Pancreas (tissue), 10 donors: ENCODE measurements around the gene CHMP2A. TPM values are rescaled to one million over a fixed set of nuclear protein-coding genes. Genes with fewer than 3 reads are reported as not detected.
A peak's percentile ranks its signal among the peaks of the same experiment; 100 is the strongest.

ENCODE experiments used
- ATAC-seq, 4 donors: fragments of 200-7000 bp; cut with Tn5 transposase; one replicate each; pipeline versions ENCODE4 v1.8.0 to v1.9.1; 2020; ENCODE audit warnings: mild to moderate bottlenecking in 4 of 4, moderate library complexity in 4 of 4
- DNase-seq, 6 donors: peaks; one replicate each; pipeline ENCODE4 v3.0.0-alpha.2; 2020
- FAIRE-seq: peaks from 2 replicates; lab custom pipeline; 2012; peaks lifted over from hg19 to GRCh38; lab: Jason Lieb, UNC
- H3K27ac ChIP-seq, 4 donors: fragments of 200-600 bp; sonication (generic); 1 replicate in 3 of 4; 2 replicates in 1 of 4; pipeline versions ENCODE4 v1.5.0 to v1.8.0; 2020
- H3K27me3 ChIP-seq, 4 donors: fragments of 200-600 bp; one replicate each; pipeline ENCODE4 v1.8.0; 2021
- H3K36me3 ChIP-seq, 3 donors: fragments of 200-600 bp; sonication (generic) in 1 of 3; one replicate each; pipeline versions ENCODE4 v1.5.0 to v1.8.0; 2020 to 2021
- H3K4me1 ChIP-seq, 3 donors: fragments of 200-600 bp; one replicate each; pipeline ENCODE4 v1.8.0; 2021
- H3K4me3 ChIP-seq, 4 donors: fragments of 200-600 bp; sonication (generic) in 2 of 4; one replicate each; pipeline versions ENCODE4 v1.5.0 to v1.8.0; 2020 to 2021
- H3K9me3 ChIP-seq, 4 donors: fragments of 200-600 bp; one replicate each; pipeline ENCODE4 v1.8.0; 2021
- WGBS, 2 donors: extraction: QIAGEN DNeasy Blood & Tissue Kit; methylation state at CpG; one replicate each; pipeline ENCODE4 v1.1.7; 2013; 5-methylcytosine and 5-hydroxymethylcytosine counted together
- intact Hi-C, 3 donors: fragments of 100-400 bp; cut with DNase I; formaldehyde crosslinking; loops; one replicate each; pipeline versions ENCODE4 v1.11.1 to v1.14.2; 2022
- polyA plus RNA-seq, 2 donors: library from polyadenylated mRNA; stranded (reverse); fragments of 200-250 nt; gene quantifications; one replicate each; pipeline ENCODE4 v1.2.3, GENCODE V29; 2013
- total RNA-seq, 6 donors: library from RNA; stranded (reverse); fragmentation: NEBNext Ultra II Directional in 4 of 6; extraction: Animal tissue kit (Norgen Biotek cat#: 25700) in 4 of 6; gene quantifications; one replicate each; pipeline versions ENCODE4 v1.2.1 to v1.2.4, GENCODE V29; 2021 to 2023
- TF ChIP-seq, protein P1 (sequence below), 4 donors: fragments of 200-600 bp; sonication (generic) in 3 of 4; IDR thresholded peaks; one replicate each; pipeline versions ENCODE4 v1.5.0 to v1.8.0; 2021; ENCODE audit warnings: antibody characterized with exemption in 4 of 4
- donor health status: healthy with polysubstance abuse.
- donor health status: DM: no; HTN: no; CAD: no; lungs with moderate emphysema.
- donor health status: DM: no; HTN: no; CAD: no.
- donor health status: control.
- donor health status: control.
- donor health status: Bipolar disorder and iron deficiency.
- donor health status: DM: yes; HTN: yes; CAD: no.
- donor health status: DM: no; HTN: no; CAD: no.
- donor health status: DM: no; HTN: no; CAD: no.
- donor health status: DM: yes; HTN: yes; CAD: no.

CHMP2A gene
- total and polyA plus RNA-seq, 8 donors = 45.8 to 118 (median 60.0) TPM

DNA sequence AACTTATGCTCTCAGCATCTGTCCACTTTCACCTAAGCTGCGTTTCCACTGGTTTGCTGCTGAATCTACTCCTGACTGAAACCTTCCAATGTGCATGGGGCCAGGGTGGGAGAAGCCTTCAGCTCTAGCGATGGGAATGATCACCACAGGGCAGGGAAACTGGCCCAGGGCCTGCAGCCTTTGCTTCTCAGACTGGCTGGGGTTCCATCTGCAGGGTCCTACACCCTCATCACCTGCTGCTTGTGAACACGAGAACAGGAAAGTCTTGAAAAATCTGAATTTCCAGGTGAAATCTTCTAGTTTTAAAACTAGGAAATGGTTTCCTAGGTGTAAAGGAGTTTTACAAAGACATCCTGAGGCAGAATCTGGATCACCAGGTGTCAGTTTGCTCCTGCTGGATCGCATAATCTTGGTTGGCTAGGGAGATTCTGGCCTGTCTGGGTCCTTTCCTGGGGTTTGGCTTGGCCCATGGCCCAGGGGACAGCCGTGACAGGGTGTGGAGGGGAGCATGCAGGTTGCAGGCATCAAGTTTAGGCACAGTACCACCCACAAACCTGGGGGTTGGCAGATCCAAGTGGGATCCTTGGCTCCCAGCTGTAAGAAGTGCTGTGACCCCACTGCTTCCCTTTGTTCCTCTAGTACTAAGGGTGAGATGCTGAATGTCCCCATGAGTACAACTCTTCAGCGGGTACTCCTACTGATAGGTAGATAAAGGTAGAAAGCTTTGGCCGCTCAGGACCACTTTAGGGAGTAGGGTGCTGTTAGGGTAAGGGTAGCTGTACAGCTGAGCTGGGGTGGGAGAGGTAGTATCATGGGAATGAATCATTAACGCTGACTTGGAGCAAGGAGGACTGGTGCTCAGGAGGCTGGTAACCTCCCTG, 5.3 kb upstream of the CHMP2A start:
- TF ChIP-seq, protein P1, sequence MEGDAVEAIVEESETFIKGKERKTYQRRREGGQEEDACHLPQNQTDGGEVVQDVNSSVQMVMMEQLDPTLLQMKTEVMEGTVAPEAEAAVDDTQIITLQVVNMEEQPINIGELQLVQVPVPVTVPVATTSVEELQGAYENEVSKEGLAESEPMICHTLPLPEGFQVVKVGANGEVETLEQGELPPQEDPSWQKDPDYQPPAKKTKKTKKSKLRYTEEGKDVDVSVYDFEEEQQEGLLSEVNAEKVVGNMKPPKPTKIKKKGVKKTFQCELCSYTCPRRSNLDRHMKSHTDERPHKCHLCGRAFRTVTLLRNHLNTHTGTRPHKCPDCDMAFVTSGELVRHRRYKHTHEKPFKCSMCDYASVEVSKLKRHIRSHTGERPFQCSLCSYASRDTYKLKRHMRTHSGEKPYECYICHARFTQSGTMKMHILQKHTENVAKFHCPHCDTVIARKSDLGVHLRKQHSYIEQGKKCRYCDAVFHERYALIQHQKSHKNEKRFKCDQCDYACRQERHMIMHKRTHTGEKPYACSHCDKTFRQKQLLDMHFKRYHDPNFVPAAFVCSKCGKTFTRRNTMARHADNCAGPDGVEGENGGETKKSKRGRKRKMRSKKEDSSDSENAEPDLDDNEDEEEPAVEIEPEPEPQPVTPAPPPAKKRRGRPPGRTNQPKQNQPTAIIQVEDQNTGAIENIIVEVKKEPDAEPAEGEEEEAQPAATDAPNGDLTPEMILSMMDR (IDR thresholded peaks at IDR 0.05) = no peak
- Histone ChIP-seq H3K27ac (peak overlapping the region; percentile 98 to 100 (median 98)), H3K27me3 (no peaks in the 10 kb centered on the region), H3K4me1 (peaks cover 25 to 36% (median 26%) of the 10 kb centered on the region in 3 donors), H3K9me3 (no peaks in the 10 kb centered on the region), H3K36me3 (peaks cover 0 to 10% (median 0%) of the 10 kb centered on the region in 3 donors), H3K4me3 (peak overlapping the region in 3 of 4 donors; percentile 39 to 81 (median 57))
- DNase-seq = peak in 1 of 6 donors; percentile 50
- no peak for ATAC-seq
- WGBS, 2 donors = 80 to 83% methylated on average over 8 of the region's 8 CpGs
- FAIRE-seq = no peak
- intact Hi-C loops = no loop called here

DNA sequence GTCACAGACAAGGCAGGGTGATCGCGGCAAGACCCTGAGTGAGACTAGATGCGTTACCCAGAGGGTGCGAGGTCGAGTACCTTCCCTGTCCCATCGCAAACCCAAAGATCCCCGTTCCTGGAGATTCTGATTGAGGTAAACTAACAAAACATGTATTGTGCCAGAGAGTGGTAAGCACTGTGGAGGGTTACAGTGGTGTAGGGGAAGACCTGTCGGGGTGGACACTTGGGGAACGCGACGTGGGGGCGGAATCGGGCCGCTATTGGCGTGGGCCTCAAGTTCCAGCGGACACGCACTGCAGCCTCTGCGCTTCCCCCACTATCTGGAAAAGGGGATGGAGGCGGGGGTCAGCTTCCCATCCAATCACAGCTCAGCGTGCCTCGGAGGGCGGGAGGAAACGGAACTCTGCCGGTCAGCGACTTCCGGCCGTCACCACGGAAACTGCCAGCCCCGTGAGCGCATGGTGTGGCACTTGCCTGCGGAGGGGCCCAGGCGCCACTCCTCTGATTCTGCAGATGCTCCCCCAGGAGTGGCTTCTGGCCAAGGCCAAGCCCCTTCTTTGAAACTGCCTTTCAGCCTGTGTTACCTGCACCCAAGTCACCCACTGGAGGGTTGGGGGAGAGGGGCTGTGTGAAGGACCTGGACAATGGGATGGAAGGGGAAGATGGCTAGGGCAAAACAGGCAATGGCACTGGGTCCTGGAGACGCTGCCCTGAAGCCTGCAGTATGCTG, 4.5 kb upstream of the CHMP2A start:
- peaks cover 25 to 37% (median 26%) of the 10 kb centered on the region in 3 donors for H3K4me1 ChIP-seq

DNA sequence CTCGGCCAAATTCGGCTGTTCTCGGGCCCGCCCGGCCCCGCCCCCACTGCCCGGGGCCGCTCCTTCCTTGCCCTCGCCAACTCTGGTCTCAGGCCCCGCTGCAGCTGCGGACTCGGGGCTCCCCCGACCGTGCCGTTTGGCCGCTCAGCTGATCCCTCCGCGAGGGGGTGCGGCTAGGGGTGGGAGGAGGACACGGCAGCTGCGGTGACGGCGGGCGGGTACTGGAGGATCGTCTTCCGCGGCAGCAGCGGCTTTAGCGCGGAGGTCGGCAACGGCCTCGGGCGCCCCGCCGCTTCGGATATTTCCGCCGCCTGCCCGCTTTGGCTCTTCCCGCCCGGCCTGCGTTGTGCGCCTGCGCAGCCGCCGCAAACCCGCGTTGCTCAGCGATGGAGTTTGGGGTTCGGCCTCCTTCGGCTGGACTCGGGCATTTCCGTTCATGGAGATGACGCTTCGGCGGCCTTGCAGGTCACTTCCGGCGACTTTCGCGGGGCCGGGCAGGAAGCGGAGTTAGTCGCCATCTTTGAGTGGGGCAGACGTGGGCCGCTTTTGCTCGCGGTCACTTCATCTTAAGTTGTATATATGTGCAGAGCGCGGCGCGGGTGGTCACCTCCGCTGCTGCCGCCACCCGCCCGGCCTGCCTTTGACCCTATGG, 3.8 kb upstream of the CHMP2A start:
- H3K27me3 ChIP-seq = no peaks in the 10 kb centered on the region
- FAIRE-seq (peak; percentile 9), DNase-seq (peak; percentile 98 to 100 (median 99)), ATAC-seq (peak; percentile 82 to 88 (median 82))
- H3K4me3 ChIP-seq = peak overlapping the region; percentile 39 to 86 (median 69)
- intact Hi-C loops = no loop called here
- TF ChIP-seq, protein P1 (IDR thresholded peaks at IDR 0.05) = no peak
- no peaks in the 10 kb centered on the region for H3K9me3 ChIP-seq
- peaks cover 25 to 43% (median 30%) of the 10 kb centered on the region in 3 donors for H3K4me1 ChIP-seq
- peaks cover 0 to 10% (median 0%) of the 10 kb centered on the region in 3 donors for H3K36me3 ChIP-seq
- WGBS, 2 donors = 0% methylated on average over 67 to 76 of the region's 76 CpGs
- peak overlapping the region; percentile 98 to 100 (median 98) for H3K27ac ChIP-seq

More for the DNA sequence above, 4.5 kb upstream of the CHMP2A start:
- DNase-seq (peak; percentile 85 to 95 (median 90)), FAIRE-seq (no peak), ATAC-seq (peak; percentile 57 to 71 (median 66))
- Histone ChIP-seq H3K27ac (peak overlapping the region; percentile 98 to 100 (median 98)), H3K27me3 (no peaks in the 10 kb centered on the region), H3K4me3 (peak overlapping the region; percentile 39 to 86 (median 69)), H3K9me3 (no peaks in the 10 kb centered on the region), H3K36me3 (peaks cover 0 to 10% (median 0%) of the 10 kb centered on the region in 3 donors)
- 1% methylated on average over 33 of the region's 33 CpGs for WGBS, 2 donors
- intact Hi-C loops = no loop called here
- TF ChIP-seq, protein P1 (IDR thresholded peaks at IDR 0.05) = no peak

DNA sequence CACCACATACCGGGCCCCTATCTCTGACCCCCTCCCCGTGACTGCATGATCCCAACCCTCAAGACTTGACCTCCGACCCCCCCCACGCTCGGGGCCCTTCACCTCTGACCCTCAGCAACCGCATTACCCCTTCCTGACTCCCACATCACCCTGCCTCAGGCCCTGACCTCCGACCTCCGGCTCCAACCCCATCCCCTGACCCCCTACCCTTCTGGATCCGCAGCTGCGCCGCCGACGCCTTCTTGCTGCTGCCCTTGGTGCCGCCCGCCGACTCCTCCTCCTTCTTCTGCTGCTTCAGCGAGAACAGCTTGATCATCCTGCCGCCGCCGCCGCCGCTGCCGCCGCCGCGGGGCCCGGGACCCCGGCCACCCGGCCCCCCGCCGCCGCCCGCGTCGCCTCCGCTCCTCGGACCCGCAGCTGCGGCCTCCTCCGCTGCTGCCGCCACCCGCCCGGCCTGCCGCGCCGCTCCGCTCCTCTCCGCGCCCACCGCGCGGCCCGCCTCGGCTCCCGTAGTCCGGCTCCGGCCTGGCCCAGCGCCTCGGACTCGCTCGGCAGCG, 3.2 kb upstream of the CHMP2A start, which contains the start of gene UBE2M:
TSS of gene UBE2M (minus strand) at position 546 of the 557 bp plus-strand sequence. CDS start at position 316, 230 bp downstream.
- intact Hi-C loops = no loop called here
- WGBS, 2 donors = 0 to 1% methylated on average over 39 to 62 of the region's 62 CpGs
- no peak for FAIRE-seq

More for the DNA sequence above, 3.2 kb upstream of the CHMP2A start, which contains the start of gene UBE2M:
- Histone ChIP-seq H3K4me3 (peak within 1 kb of the TSS; percentile 39 to 86 (median 69)), H3K9me3 (no peaks in the 10 kb centered on the region), H3K4me1 (peaks cover 24 to 42% (median 30%) of the 10 kb centered on the region in 3 donors), H3K27ac (peak within 1 kb of the TSS; percentile 98 to 100 (median 98)), H3K27me3 (no peaks in the 10 kb centered on the region), H3K36me3 (peaks cover 0 to 10% (median 0%) of the 10 kb centered on the region in 3 donors)
- ATAC-seq (no peak), DNase-seq (peak; percentile 68 to 97 (median 78))
- TF ChIP-seq, protein P1 (IDR thresholded peaks at IDR 0.05) = no peak
